Measurements from ENCODE around the gene MEAK7.

The MEAK7 gene

DNA sequence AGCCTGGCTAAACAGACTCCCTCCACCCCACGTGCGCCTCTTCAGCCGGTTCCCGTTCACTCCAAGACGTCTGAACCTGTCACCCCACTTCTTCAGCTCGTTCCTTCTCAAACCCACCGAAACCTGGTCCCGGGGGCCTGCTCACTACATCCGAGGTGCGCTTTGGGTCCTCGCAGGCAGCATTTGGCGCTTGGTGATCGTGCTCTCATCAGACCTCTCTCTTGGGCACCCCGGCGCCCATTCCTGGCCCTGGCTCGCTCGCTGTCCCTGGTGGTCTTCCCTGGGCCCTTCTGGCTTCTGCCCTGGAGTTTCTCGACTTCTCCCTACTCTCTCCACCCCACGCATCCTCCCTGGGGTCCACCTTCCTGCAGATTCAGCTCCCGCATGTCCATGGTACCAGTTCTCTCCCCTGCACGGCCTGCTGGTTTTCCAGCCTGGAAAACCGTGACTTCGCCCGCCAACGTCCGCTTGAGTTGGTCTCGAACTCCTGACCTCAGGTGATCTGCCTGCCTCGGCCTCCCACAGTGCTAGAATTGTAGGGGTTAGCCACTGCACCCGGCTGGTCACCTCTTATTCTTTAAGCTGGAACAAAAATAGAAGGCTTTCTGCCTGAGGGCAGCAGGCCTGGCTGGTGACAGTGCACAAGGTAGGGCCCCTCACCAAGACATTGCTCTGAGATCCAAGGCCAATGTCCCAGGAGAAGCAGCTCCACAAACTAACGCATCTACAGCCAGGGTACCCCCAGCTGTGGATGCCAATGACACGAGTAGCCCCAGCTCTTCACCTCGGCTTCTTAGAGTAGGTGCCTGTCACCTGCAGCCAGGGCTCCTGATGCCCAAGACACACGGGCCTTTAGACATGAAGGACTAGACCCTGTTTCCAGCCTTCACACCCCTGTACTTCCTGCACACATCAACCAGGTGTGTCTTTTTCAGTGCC lies 1.1 kb upstream of the MEAK7 start:
- H3K9me3 ChIP-seq (ENCODE audit: control insufficient read depth, insufficient read depth, low read length): no peaks in the 10 kb centered on the region
- H3K4me3 ChIP-seq (ENCODE audit: low read length): peak overlapping the region; percentile 85
- H3F3A ChIP-seq (ENCODE audit: control insufficient read depth, insufficient read depth): peaks cover 23% of the 10 kb centered on the region
- no peaks in the 10 kb centered on the region; the same call in 1 of the 2 replicates for H3K36me3 ChIP-seq (ENCODE audit: control insufficient read depth, low read length)
- no peaks in the 10 kb centered on the region for H3K27me3 ChIP-seq (ENCODE audit: control insufficient read depth, low read length)
- H3K4me2 ChIP-seq (ENCODE audit: low read length): peak overlapping the region; percentile 98
- peaks cover 57% of the 10 kb centered on the region for H3K4me1 ChIP-seq (ENCODE audit: control insufficient read depth, low read length)
- peaks cover 19% of the 10 kb centered on the region for H3K79me2 ChIP-seq (ENCODE audit: control insufficient read depth, low read length)
- H4K20me1 ChIP-seq (ENCODE audit: control insufficient read depth, insufficient read depth, low read depth, low read length): no peaks in the 10 kb centered on the region
- H3K27ac ChIP-seq (ENCODE audit: low read depth, low read length): peak overlapping the region; percentile 92
- no peaks in the 10 kb centered on the region for H3K9me2 ChIP-seq (replicated peaks; ENCODE audit: control insufficient read depth, low read length)
- TF ChIP-seq, protein P1, sequence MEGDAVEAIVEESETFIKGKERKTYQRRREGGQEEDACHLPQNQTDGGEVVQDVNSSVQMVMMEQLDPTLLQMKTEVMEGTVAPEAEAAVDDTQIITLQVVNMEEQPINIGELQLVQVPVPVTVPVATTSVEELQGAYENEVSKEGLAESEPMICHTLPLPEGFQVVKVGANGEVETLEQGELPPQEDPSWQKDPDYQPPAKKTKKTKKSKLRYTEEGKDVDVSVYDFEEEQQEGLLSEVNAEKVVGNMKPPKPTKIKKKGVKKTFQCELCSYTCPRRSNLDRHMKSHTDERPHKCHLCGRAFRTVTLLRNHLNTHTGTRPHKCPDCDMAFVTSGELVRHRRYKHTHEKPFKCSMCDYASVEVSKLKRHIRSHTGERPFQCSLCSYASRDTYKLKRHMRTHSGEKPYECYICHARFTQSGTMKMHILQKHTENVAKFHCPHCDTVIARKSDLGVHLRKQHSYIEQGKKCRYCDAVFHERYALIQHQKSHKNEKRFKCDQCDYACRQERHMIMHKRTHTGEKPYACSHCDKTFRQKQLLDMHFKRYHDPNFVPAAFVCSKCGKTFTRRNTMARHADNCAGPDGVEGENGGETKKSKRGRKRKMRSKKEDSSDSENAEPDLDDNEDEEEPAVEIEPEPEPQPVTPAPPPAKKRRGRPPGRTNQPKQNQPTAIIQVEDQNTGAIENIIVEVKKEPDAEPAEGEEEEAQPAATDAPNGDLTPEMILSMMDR (IDR thresholded peaks at IDR 0.05; ENCODE audit: low read depth, low read length, poor library complexity, severe bottlenecking): no peak
- TF ChIP-seq EZH2phosphoT487 (IDR thresholded peaks at IDR 0.05; ENCODE audit: borderline replicate concordance, low read length): no peak

DNA sequence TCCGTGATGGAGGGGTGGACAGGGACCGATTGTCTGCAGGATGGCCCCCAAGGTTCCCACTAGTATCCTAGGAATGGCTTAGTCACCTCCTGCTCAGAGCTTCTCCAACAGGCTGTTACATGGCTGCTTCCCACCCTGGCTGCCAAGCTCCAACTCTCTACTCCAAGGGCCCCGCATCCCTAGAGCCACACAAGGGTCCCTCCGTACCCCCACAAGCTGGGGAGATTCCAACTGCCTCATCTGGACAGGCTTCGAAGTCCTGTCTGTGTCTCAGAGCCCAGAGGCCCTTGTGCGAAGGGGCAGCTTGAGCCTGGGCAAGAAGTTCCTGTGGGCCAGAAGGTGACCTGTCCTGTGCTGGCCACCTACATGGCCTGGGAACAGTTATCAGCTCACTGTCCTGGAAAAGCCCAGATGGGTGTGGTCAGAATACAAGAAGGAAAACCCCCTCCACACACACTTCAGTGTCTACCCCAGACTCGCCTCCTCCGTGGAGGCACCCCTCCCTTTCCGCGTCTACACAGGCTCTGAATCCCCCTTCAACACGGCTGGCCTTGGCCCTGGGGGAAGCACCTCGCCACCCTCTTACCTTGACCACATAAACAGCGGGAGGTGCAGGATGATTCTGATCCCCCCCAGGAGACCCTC lies 586 bp downstream of the MEAK7 start:
- H4K20me1 ChIP-seq (ENCODE audit: control insufficient read depth, insufficient read depth, low read depth, low read length): no peaks in the 10 kb centered on the region
- no peak for TF ChIP-seq EZH2phosphoT487 (IDR thresholded peaks at IDR 0.05; ENCODE audit: borderline replicate concordance, low read length)
- TF ChIP-seq, protein P1 (IDR thresholded peaks at IDR 0.05; ENCODE audit: low read depth, low read length, poor library complexity, severe bottlenecking): no peak
- peaks cover 46% of the 10 kb centered on the region for H3K4me1 ChIP-seq (ENCODE audit: control insufficient read depth, low read length)
- no peaks in the 10 kb centered on the region for H3K27me3 ChIP-seq (ENCODE audit: control insufficient read depth, low read length)
- H3K4me2 ChIP-seq (ENCODE audit: low read length): peak overlapping the region; percentile 98
- no peaks in the 10 kb centered on the region; the same call in 1 of the 2 replicates for H3K36me3 ChIP-seq (ENCODE audit: control insufficient read depth, low read length)
- H3F3A ChIP-seq (ENCODE audit: control insufficient read depth, insufficient read depth): peaks cover 18% of the 10 kb centered on the region
- H3K9me2 ChIP-seq (replicated peaks; ENCODE audit: control insufficient read depth, low read length): no peaks in the 10 kb centered on the region
- H3K79me2 ChIP-seq (ENCODE audit: control insufficient read depth, low read length): peaks cover 19% of the 10 kb centered on the region
- H3K4me3 ChIP-seq (ENCODE audit: low read length): peak overlapping the region; percentile 85
- no peak overlapping the region for H3K27ac ChIP-seq (ENCODE audit: low read depth, low read length)
- no peaks in the 10 kb centered on the region for H3K9me3 ChIP-seq (ENCODE audit: control insufficient read depth, insufficient read depth, low read length)

DNA sequence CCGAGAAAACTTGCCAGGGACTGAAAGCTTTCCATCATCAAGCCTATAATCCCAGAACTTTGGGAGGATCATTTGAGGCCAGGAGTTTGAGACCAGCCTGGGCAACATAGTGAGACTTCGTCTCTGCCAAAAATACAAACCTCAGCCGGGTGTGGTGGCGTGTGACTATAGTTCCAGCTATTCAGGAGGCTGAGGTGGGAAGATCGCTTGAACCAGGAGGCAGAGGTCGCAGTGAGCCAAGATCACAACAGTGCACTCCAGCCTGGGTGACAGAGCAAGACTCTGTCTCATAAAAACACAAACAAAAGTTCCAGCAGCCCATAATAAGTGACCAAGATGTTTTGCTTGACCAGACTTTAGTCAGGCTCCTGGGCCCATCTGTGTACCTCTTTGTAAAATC lies 1.9 kb downstream of the MEAK7 start:
- no peak overlapping the region for H3K4me3 ChIP-seq (ENCODE audit: low read length)
- H4K20me1 ChIP-seq (ENCODE audit: control insufficient read depth, insufficient read depth, low read depth, low read length): no peaks in the 10 kb centered on the region
- peaks cover 19% of the 10 kb centered on the region for H3K79me2 ChIP-seq (ENCODE audit: control insufficient read depth, low read length)
- H3K4me2 ChIP-seq (ENCODE audit: low read length): no peak overlapping the region
- H3K9me2 ChIP-seq (replicated peaks; ENCODE audit: control insufficient read depth, low read length): no peaks in the 10 kb centered on the region
- H3F3A ChIP-seq (ENCODE audit: control insufficient read depth, insufficient read depth): peaks cover 12% of the 10 kb centered on the region
- peaks cover 33% of the 10 kb centered on the region for H3K4me1 ChIP-seq (ENCODE audit: control insufficient read depth, low read length)
- H3K27me3 ChIP-seq (ENCODE audit: control insufficient read depth, low read length): no peaks in the 10 kb centered on the region
- TF ChIP-seq EZH2phosphoT487 (IDR thresholded peaks at IDR 0.05; ENCODE audit: borderline replicate concordance, low read length): no peak
- TF ChIP-seq, protein P1 (IDR thresholded peaks at IDR 0.05; ENCODE audit: low read depth, low read length, poor library complexity, severe bottlenecking): no peak
- no peaks in the 10 kb centered on the region for H3K9me3 ChIP-seq (ENCODE audit: control insufficient read depth, insufficient read depth, low read length)
- H3K36me3 ChIP-seq (ENCODE audit: control insufficient read depth, low read length): no peaks in the 10 kb centered on the region; the same call in 1 of the 2 replicates
- no peak overlapping the region for H3K27ac ChIP-seq (ENCODE audit: low read depth, low read length)

Data from DOHH2 (cell line).